HG03045 (cell line): ENCODE data around the gene RAB39B.
A peak's percentile ranks its signal among the peaks of the same experiment; 100 is the strongest.

Experiments
- ATAC-seq: cut with Tn5 transposase; IDR thresholded peaks from one replicate; pipeline ENCODE4 v1.9.1; 2021; ENCODE audit warnings: mild to moderate bottlenecking, moderate library complexity; ENCODE audit not compliant: unreplicated experiment

RAB39B gene

DNA sequence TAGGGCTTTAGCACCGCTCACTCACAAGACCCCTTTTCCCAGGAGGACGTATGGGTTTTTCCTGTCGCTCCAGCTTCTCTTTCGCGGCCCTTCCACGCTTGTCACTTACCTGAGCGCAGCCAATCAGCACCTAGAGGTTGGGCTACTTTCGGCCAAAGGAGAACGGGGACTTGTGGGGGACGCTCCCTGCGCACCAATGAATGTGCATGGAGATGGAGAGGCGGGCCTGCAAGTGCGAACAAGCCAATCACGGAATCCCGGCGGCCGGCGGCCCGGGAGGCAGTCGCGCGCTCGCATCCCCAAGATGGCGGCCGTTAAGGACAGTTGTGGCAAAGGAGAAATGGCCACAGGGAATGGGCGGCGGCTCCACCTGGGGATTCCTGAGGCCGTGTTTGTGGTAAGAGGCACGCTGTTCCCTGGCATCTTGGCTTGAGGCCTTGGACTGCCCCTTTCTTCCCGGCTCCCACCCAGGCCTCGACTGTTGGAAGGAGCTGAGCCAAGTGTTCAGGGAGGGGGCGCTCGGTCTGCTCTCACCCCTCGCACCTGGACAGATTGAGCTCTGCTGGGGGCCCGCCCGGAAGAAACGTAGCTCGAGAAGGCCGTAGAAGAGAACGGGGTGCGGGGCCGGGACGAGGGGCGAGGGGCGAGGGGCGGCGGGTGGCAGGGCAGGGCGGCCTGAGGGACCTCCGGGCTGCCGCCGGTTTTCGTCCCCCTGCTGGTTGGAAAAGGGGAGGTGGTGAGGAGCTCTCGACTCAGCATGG is 47.9 kb downstream of the RAB39B start, which contains the start of gene VBP1:
Gene VBP1 (plus strand): TSS at position 282 of the 761 bp plus-strand sequence. CDS start 23 bp downstream, at position 305.
- peak; percentile 99 for ATAC-seq

DNA sequence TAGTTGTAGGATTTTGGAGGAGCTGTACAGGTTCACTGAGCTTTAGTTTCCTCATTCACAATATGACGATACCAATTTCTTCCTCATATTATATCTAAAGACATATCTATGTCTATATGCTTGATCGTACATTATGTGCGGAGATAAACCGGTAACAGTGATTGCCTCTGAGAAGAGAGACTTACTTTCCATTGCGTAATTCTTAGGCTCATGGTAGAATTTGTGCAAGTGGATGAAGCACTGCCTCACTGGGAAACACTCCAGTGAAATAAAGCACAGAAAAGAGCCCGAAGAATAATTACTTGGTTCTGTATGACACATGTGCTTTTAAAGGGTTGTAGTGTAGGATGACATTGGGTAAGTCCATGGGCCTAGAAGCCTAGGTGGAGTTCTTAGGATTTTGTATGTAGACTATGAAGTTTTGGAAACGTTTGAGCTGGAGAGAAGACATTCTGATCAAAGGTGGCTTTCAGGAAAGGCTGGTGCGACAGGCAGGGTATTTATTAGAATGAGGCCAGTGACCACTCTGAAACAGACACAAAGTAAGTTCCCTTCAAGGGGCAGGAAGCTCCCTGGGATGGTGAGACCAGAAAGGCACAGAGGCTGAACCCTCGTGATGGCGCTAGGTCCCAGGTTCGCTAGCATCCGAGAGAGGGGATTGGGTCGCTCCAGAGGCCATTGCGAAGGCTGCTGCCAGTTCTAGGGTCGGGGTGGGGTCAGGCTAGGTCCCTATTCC is 48.7 kb downstream of the RAB39B start:
- ATAC-seq = peak; percentile 47

DNA sequence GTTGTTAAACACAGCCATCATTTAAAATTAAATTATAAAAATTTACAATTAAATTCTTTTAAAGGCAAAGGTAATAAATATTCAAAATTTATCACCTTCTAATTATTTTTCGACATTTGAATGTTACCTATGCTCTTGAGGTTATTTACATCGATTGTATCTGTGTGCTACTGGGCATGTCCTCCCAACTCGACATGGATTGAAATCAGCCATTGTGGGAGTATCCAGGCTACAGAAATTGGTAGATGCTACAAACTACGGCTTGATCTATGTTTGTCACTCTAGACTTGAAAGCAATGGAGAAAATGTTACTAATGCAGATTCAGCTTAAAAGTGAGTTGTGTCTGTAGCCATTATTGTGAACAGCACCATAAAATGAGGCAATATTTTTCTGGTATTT is 50.6 kb downstream of the RAB39B start:
- ATAC-seq = no peak

DNA sequence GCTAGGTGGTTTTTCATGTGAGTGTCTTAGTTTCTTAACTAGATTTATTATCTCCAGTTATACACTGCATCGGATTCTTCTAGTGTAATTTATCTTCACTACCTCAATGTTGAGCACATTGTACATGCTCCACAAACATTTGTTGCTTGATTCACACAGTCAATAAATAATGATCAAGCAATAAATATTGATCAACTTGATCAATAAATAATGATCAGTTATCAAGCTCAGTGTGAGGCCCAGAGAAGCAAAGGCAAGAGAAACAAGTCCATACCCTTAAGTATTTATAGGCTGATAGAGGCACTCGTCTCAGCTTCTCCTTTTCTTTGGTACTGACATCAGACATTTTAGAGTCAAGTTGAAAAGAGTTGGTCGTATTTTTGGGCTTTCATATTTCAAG is 53.1 kb downstream of the RAB39B start:
- no peak for ATAC-seq
